ENCODE data around the gene NOP16.
A peak's percentile ranks its signal among the peaks of the same experiment; 100 is the strongest.
"Not testable (repeated sequence)": the region's sequence is repeated elsewhere in the genome, so short reads cannot be mapped to it uniquely, and the experiment has no call there.

The NOP16 gene

DNA sequence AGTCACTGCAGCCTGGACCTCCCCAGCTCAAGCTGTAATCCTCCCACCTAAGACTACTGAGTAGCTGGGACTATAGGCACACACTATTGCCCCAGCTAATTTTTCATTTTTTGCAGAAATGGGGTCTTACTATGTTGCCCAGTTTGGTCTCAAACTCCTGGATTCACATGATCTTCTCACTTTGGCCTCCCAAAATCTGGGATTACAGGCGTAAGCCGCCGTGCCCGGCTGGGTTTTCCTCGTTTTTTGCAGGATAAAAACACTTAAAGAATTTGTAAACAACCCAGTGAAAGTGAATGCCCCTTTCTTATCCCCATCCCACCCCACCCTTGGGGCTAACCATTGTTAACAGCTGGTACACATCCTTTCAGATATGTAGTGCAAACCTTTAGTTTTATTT is 20.2 kb upstream of the NOP16 start:
- no peak for DNase-seq

GRCh38 chr5:176408252-176408573 is 19.8 kb upstream of the NOP16 start:
- not testable (repeated sequence) for DNase-seq

- DNase-seq, result no peak
Measured at GRCh38 chr5:176407456-176408251, 19.3 kb upstream of the NOP16 start.

DNA sequence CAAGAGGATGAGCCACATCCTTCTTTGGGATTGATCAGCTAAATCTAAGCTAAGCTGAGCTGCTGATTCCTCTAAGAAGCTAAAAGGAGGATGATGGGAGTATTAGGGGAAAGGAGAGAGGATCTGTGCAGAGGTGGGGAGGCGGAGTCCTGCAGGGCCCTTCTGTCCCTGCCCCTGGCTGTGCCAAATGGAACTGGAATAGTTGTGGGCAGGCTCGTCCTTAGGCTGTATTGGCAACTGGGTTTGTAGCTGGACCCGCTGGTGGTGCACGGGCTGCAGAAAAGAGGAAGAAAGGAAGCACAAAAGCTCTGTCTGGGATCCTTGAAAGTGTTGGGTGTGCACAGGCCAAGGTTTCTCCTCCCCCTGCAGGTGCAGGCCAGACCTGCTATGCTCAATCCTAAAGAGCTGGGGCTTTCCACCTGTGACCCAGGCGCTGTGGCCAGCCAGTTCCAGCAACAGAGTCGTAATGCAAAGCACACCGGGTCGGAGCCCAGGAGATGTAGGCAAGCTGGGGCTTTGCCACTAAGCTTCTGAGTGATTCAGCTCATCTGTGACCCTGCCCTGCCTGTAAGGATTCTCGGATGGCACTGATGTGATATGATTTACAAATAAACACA is 18.1 kb upstream of the NOP16 start:
- no peak for DNase-seq

DNA sequence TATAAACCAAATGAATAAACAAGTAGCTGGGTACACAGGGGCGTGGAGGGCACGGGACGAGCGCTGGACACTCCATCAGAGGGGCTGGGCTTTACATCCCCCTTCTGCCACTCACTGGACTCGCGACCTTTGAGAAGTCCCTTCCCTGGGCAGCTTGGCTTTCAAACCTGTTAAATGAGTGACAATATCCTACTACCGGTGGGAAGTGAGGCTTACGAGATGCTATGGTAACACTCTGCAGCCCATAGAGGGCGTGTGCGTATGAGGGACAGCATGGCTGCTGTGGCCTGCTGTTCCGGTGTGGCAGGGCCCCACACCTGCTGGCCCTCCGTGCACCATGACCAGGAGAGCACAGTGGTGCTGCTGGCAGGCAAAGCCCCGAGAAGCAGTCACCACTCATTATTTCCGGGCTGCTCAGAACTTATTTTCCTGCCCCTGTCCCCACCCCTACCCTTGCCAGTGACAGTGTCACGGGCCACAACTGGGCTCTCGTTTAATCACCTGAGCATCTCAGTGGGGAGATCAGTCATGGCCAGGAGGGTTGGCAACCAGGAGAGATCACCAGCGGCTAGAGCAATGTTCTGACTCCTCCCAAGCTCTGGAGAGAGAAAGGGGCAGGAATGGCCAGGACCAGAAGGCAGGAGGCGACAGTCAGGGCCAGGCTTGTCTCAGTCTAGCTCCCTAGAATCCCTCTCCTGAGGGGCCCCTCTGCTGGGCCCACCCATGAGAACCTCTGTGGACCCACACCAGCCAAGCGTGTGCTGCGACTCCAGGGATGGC is 17.4 kb upstream of the NOP16 start:
- DNase-seq, result no peak

DNA sequence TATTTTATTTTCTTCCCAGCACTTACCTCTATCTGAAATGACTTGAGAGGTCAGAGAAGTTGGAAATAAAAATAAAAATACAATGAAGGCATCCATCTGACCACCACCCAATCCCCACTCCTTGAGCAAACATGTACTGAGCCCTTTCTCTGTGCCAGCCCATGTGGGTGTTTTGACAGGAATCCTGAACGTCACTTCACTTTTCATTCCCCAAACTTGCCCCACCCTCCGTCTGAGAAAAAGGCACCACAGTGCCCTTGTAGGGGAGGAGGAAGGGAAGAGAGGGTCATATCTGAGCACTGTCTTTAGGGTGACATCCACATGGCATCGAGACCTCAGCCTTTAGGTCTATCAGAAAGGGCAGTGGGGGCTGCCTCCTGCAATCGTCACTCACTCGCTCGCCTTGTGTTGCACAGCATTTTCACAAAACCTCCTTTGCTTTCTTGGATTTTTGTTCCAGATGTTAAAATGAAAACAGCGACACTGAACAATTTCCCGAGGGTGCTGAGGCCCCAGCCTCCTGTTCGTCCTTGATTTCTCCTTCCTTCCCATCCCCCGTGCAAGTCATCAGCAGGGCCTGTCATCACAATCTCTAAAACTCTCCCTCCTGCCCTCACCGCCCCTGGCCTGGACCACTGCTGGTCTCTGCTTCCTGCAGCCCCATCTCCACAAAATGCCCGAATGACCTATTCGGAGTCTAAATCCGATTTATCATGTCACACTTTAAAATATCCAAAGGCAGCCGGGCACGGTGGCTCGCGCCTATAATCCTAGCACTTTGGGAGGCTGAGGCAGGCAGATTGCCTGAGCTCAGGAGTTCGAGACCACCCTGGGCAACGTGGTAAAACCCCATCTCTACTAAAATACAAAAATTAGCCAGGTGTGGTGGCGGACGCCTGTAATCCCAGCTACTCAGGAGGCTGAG is 13.1 kb upstream of the NOP16 start:
- DNase-seq, result no peak

DNA sequence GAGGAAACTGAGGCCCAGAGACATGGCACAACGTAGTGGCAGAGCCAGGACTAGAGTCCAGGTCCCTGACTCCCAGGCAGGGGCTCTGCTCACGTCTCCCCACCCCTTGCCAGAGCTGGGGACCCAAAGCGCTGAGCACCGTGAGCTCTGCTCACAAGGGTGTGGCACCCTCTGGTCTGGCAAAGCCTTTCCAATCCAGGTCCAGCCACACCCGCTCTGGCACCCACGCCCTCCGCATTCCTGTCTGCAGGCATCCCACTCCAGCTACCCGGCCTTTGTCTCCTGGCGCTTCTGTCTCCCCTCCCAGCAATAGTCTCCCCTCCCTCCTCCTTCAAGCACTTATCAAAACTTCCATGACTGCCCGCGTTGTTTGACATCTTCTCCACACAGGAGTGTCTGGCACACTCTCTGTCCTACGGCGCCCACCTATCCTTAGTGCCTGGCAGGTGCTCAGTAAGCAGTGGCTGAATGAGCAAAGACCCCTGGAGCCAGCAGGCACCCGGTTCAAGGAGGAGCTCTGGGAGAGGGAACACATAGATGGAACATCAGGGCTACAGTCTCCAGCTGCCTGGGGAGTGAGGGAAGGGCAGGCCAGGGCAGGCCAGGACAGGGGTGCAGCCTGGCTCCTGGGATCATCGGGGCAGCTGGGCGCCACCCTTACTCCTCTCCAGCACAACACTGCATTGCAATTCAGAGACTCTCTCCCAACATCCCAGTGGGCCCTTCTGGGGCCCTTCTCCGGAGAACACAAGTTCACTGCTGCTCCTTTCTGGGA is 12.2 kb upstream of the NOP16 start:
- DNase-seq, result no peak

DNA sequence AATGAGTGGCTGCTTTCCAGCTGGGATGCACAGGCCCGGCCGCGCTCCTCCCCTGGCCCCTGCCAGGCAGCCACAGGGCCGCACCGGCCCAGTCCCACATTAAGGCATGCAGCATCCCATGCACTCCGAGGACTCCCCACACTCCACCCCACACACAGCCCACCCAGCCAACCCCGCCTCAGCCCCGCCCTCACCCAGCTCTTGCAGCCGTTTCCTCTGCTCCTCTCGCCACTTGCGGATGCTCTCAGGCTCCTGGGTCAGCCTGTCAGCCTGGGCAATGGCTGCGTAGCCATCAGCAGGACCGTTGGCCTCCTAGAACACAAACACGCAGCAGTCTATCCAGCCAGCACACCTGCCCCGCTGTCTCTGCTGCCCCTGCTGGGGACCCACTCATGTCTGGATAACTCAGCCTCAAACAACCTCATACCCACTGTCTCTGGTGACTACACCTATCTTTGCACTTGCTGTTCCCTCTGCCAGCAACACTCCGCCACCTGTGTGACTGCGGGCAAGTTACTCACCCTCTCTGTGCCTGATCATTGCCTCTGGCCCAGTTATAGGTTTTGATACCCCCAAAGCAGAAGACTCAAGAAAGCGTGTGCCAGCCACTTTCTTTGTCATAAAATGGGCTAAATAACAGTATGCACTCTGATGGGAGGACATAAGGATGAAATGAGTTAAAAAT is 9.5 kb upstream of the NOP16 start:
- DNase-seq, result no peak

GRCh38 chr5:176396330-176396729 is 7.9 kb upstream of the NOP16 start:
- DNase-seq, result no peak

GRCh38 chr5:176394881-176395675 is 6.7 kb upstream of the NOP16 start:
- DNase-seq, result no peak

DNA sequence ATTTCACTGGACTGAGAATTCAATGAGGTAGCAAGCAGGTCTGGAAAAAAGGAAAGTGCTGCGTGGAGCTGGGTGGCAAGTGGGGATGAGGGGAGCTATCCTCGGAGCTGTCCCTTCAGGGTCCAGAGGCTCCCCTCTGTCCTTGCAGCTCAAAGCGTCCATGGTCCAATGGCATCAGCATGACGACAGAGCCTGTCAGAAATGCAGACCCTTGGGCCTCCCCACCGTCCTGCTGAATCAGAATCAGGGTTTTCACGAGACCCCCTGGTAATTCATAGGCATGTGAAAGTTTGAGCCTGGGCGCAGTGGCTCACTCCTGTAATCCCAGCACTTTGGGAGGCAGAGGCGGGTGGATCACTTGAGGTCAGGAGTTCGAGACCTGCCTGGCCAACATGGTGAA is 5.7 kb upstream of the NOP16 start:
- DNase-seq, result no peak

GRCh38 chr5:176392526-176392925 is 4.1 kb upstream of the NOP16 start:
- no peak for DNase-seq

GRCh38 chr5:176391999-176392398 is 3.6 kb upstream of the NOP16 start:
- no peak for DNase-seq

DNA sequence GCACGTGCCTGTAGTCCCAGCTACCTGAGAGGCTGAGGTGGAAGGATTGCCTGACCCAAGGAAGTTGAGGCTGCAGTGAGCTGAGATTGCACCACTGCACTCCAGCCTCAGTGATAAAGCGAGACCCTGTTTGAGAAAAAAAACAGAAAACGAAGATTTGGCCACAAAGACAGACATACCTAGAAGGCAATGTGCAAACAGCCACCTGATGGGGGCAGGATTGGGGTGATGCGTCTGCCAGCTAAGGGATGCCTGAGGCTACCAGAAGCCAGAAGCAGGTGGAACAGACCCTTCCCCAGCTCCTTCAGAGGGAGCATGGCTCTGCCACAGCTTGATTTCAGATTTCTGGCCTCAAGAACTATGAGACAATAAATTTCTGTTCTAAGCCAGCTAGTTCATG is 3.1 kb upstream of the NOP16 start:
- DNase-seq, result no peak

DNA sequence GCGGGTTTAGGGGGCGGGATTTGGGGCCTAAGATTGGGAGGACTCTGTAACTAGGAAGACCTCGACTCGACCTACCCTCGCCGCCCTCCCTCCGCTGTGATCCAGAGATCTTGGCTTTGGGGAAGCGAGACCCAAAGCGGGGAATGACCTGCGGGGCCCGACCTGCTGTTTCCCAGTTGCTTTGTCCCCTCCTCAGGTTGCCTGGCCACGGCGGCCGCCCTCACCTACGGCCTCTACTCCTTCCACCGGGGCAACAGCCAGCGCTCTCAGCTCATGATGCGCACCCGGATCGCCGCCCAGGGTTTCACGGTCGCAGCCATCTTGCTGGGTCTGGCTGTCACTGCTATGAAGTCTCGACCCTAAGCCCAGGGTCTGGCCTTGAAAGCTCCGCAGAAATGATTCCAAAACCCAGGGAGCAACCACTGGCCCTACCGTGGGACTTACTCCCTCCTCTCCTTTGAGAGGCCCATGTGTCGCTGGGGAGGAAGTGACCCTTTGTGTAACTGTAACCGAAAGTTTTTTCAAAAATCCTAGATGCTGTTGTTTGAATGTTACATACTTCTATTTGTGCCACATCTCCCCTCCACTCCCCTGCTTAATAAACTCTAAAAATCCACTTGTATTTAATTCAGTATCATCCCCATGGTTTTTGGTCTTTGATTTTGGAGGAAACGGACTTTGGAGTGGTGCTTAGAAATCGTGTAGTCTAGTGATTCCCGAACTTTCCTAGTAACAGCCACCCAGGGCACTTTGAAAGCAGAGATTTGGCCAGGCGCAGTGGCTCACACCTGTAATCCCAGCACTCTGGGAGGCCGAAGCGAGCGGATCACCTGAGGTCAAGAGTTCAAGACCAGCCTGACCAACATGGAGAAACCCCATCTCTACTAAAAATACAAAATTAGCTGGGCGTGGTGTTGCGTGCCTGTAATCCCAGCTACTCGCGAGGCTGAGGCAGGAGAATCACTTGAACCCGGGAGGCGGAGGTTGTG is 1.0 kb upstream of the NOP16 start:
- DNase-seq, result no peak

DNA sequence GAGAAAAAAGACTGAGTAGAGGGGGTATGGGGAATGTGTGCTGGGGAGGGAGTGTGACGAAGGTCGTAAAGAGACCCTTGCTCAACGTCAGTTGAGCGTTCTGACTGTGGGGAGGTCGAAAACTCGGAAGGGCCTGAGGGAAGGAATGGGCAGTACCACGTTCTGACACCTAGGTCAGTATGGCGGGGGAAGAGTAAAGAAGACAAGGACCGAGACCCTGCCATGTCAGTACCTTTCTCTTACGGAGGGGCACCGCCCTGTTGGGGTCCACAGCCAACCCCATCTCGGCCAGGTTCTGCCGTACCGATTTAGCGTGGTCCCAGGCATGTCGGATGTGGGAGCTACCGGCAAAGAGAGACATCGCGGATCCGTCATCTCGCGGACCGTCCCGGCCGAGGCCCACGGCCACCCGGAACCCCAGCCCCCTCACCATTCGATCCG is 375 bp downstream of the NOP16 start:
- DNase-seq, result peak; percentile 48

DNA sequence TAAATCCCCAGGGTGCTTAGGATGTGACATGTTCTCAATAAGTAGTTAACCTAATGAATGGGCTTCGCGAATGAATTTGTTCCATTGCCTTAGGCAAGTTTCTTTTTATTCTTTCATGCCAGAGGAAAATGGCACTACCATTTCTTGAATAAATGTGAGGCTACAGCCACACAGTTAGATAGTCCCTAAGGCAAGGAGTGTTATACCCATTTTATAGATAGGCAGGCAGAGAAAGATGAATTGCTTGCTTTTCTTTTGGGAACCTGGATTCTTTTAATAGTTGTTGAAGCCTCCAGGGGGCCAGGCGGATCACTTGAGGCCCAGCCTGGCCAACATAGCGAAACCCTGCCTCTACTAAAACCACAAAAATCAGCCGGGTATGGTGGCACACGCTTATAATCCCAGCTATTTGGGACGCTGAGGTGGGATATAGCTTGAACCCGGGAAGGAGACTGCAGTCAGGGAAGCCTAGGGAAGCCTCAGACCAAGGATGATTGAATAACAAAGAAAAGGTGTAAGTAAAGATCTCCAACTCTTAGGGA is 943 bp downstream of the NOP16 start:
- DNase-seq, result no peak

GRCh38 chr5:176386491-176386890 is 1.9 kb downstream of the NOP16 start:
- DNase-seq, result no peak

DNA sequence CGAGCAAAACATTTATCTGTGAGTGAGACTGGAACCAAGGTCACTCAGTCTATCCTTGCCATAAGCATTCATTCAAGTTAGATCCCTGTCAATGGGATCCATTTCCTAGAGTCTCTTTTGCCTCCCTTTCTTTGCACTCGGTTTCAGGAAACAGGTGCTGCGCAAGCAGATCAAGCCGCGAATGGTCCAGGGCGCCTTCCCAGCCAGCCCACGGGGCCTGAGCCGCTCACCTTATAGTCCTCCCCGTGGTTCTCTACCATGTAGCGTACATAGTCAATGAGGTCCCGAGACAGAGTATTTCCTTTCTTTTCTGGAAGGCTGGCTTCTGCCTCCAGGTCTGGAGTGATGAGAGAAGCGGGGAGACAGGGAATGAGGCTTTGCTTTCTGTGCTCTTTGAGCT is 3.4 kb downstream of the NOP16 start:
- no peak for DNase-seq
